LNCAP (cell line): ENCODE measurements around the gene CDH22.

ENCODE experiments used
- CTCF ChIP-seq: fragments of 450-650 bp; IDR thresholded peaks from 2 replicates; pipeline ENCODE4 v1.5.1; 2017; ENCODE audit warnings: mild to moderate bottlenecking

Gene CDH22

GRCh38 chr20:46341074-46342009, 33.0 kb upstream of the CDH22 start:
- TF ChIP-seq CTCF, result no peak

DNA sequence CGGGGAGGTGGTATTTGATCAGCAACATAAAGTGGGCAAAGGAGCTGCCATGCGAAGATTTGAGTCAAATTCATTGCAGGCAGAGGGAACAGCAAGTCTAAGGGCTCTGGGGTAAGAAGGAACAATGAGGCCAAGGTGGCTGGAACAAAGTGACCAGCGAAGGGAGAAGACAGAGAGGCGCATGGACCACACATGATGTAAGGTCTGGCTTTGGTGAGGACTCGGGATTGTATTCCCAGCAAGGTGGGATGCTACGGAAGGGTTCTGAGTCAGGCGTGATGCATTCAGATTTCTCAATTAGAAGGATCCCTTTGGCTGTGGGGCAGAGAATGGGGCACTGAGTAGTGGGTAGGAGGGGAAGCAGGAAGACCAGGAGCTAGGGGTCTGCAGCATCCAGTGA, 30.7 kb upstream of the CDH22 start:
- no peak for TF ChIP-seq CTCF

GRCh38 chr20:46336735-46337134, 28.4 kb upstream of the CDH22 start:
- no peak for TF ChIP-seq CTCF

DNA sequence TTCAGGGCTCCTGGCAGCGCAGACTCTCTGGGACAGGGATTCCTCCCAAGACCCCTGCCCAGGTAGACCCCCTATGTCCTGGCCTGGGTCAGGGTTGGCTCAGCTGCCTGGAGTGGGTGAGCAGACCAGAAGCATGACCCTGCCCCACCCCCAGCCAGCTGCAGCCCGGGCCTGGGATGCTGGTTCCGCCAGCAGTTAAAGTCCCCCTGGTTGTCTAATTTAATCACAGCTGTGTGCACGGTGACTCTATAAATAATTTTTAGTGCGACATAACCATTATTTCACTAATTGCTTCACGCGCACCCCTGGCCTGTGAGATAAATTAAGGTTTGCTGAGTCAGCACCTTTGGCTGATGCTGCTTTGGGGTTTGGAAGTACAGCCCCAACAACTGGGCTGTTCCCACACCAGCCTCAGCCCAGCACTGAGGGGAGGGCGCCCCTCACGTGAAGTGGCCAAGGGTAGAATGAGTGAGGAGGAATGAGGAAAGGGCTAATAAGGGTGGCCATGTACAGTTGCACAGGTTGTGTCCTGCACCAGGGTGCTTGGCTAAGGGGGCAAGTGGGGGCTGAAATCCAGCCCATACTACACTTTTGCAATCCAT, 26.1 kb upstream of the CDH22 start:
- no peak for TF ChIP-seq CTCF

- no peak for TF ChIP-seq CTCF
Observed at GRCh38 chr20:46333161-46333991, 25.1 kb upstream of the CDH22 start.

- TF ChIP-seq CTCF, result no peak
Observed at GRCh38 chr20:46332373-46333160, 24.3 kb upstream of the CDH22 start.
